Heart left ventricle (tissue), 16 donors: ENCODE data around the gene MRTFA. TPM values are rescaled to one million over a fixed set of nuclear protein-coding genes. Genes with fewer than 3 reads are reported as not detected.
A peak's percentile ranks its signal among the peaks of the same experiment; 100 is the strongest.
"Not testable (repeated sequence)": the region's sequence is repeated elsewhere in the genome, so short reads cannot be mapped to it uniquely, and the experiment has no call there.

Source experiments
- ATAC-seq, 4 donors: fragments of 200-7000 bp; cut with Tn5 transposase; one replicate each; pipeline ENCODE4 v1.9.1; 2020 to 2022; ENCODE audit warnings: moderate library complexity in 4 of 4, mild to moderate bottlenecking in 3 of 4, moderate number of reproducible peaks in 1 of 4
- DNase-seq, 5 donors: peaks; one replicate each; pipeline ENCODE4 v3.0.0-alpha.2; 2020
- H3K27ac ChIP-seq, 12 donors: fragments of 200-600 bp; sonication (generic) in 4 of 12; one replicate each; pipeline versions ENCODE4 v1.5.0 to v1.8.0; 2016 to 2022; ENCODE audit warnings: mild to moderate bottlenecking in 2 of 12
- H3K27me3 ChIP-seq, 9 donors: fragments of 200-600 bp; sonication (generic) in 2 of 9; one replicate each; pipeline versions ENCODE4 v1.5.1 to v1.8.0; 2016 to 2022; ENCODE audit warnings: mild to moderate bottlenecking in 3 of 9
- H3K36me3 ChIP-seq, 9 donors: fragments of 200-600 bp; sonication (generic) in 2 of 9; one replicate each; pipeline versions ENCODE4 v1.5.0 to v1.8.0; 2018 to 2022; ENCODE audit warnings: mild to moderate bottlenecking in 2 of 9
- H3K4me1 ChIP-seq, 12 donors: fragments of 200-600 bp; sonication (generic) in 4 of 12; one replicate each; pipeline versions ENCODE4 v1.5.0 to v1.8.0; 2016 to 2022; ENCODE audit warnings: mild to moderate bottlenecking in 3 of 12
- H3K4me3 ChIP-seq, 12 donors: fragments of 200-600 bp; sonication (generic) in 4 of 12; one replicate each; pipeline versions ENCODE4 v1.5.0 to v1.8.0; 2017 to 2022; ENCODE audit warnings: mild to moderate bottlenecking in 9 of 12, moderate library complexity in 4 of 12
- H3K9me3 ChIP-seq, 12 donors: fragments of 200-600 bp; sonication (generic) in 4 of 12; one replicate each; pipeline versions ENCODE4 v1.5.0 to v1.8.0; 2016 to 2022; ENCODE audit warnings: mild to moderate bottlenecking in 1 of 12
- POLR2A ChIP-seq, 2 donors: fragments of 450-650 bp; IDR thresholded peaks; one replicate each; pipeline ENCODE4 v1.6.1; 2017; ENCODE audit warnings: antibody characterized with exemption in 2 of 2, mild to moderate bottlenecking in 2 of 2, moderate library complexity in 2 of 2
- WGBS, 4 donors: extraction: QIAGEN DNeasy Blood & Tissue Kit in 2 of 4; methylation state at CpG; one replicate each; pipeline versions ENCODE4 v1.1.5 to v1.1.7; 2013 to 2018; 5-methylcytosine and 5-hydroxymethylcytosine counted together
- intact Hi-C, 10 donors: fragments of 100-400 bp; cut with DNase I; formaldehyde crosslinking; loops; one replicate each; pipeline versions ENCODE4 v1.11.1 to v1.14.2; 2022
- polyA plus RNA-seq, 2 donors: library from polyadenylated mRNA; stranded (reverse); fragments of 200-250 nt; gene quantifications; one replicate each; pipeline ENCODE4 v1.2.3, GENCODE V29; 2013
- total RNA-seq, 9 donors: library from RNA; depleted of rRNA in 2 of 9; stranded (reverse); fragments of >200 nt in 2 of 9; fragmentation: NEBNext Ultra II Directional in 3 of 9; extraction: Animal tissue kit (Norgen Biotek cat#: 25700) in 3 of 9; gene quantifications; one replicate each; pipeline versions ENCODE4 v1.1.0 to v1.2.4, GENCODE V29; 2016 to 2023
- TF ChIP-seq, protein P1 (sequence below), 12 donors: fragments of 200-600 bp; sonication (generic) in 4 of 12; IDR thresholded peaks; one replicate each; pipeline versions ENCODE4 v1.5.0 to v1.8.0; 2018 to 2022; ENCODE audit warnings: antibody characterized with exemption in 12 of 12, mild to moderate bottlenecking in 5 of 12
- donor health status: ischemic (EF 13 %, LVEDD 7.1; RV severe dilation, severe dysfunction).
- donor health status: healthy with polysubstance abuse.
- donor health status: DM: no; HTN: yes; CAD: no.
- donor health status: DM: no; HTN: no; CAD: no.
- donor health status: ischemic (EF 25% LVEDD 6.9; RV normal size, moderate dysfunction).
- donor health status: ischemic (EF 25% LVEDD 5.7; RV mildly dilated, moderate dysfunction).
- donor health status: healthy.
- donor health status: DM: yes; HTN: yes; CAD: no.
- donor health status: ischemic (EF 35%, LVEDD 5.7; RV mildly dilated, moderate dysfunction).
- donor health status: nonischemic (EF 11% LVEDD 7.7; RV severe dilation, severe dysfunction).
- donor health status: DM: yes; HTN: yes; CAD: no.
- donor health status: PGD.
- donor health status: ischemic (EF 29% LVEDD 5.4; RV normal size, mild dysfunction).
- donor health status: nonischemic (EF 23%, LVEDD 6.1; RV moderate dilation, normal function).

MRTFA gene
- total and polyA plus RNA-seq, 11 donors, result 14.0 to 52.6 (median 26.9) TPM

DNA sequence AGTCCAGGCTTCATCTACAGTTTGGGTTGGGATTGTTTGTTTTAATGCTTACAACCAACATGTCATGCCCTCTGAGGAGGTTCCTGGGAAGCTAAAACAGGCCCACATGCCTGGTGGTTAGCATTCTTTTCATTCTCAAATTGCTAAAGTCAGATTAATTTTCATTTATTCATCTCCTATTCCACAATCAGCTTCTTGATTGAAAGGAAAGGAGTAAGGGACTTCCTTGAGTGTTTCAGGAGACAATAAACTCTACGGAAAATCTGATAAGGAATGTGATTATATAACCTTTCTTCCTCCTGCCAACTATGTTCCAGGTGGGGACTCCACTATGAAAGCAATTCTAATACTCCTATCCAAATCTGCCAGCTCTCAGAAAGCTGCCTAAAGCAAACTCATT, 30.8 kb downstream of the MRTFA start:
- H3K4me3 ChIP-seq, result no peak overlapping the region
- no peaks in the 10 kb centered on the region for H3K36me3 ChIP-seq
- DNase-seq (no peak), ATAC-seq (no peak)
- no peaks in the 10 kb centered on the region for H3K27me3 ChIP-seq
- no peak for TF ChIP-seq POLR2A (IDR thresholded peaks at IDR 0.05)
- TF ChIP-seq, protein P1, sequence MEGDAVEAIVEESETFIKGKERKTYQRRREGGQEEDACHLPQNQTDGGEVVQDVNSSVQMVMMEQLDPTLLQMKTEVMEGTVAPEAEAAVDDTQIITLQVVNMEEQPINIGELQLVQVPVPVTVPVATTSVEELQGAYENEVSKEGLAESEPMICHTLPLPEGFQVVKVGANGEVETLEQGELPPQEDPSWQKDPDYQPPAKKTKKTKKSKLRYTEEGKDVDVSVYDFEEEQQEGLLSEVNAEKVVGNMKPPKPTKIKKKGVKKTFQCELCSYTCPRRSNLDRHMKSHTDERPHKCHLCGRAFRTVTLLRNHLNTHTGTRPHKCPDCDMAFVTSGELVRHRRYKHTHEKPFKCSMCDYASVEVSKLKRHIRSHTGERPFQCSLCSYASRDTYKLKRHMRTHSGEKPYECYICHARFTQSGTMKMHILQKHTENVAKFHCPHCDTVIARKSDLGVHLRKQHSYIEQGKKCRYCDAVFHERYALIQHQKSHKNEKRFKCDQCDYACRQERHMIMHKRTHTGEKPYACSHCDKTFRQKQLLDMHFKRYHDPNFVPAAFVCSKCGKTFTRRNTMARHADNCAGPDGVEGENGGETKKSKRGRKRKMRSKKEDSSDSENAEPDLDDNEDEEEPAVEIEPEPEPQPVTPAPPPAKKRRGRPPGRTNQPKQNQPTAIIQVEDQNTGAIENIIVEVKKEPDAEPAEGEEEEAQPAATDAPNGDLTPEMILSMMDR (IDR thresholded peaks at IDR 0.05), result no peak
- peak overlapping the region in 1 of 12 donors; percentile 13 for H3K27ac ChIP-seq
- H3K9me3 ChIP-seq, result no peaks in the 10 kb centered on the region
- WGBS, 4 donors, result 18 to 27% (median 23%) methylated on average over 1 of the region's 1 CpG
- intact Hi-C loops, result no loop called here
- peaks cover 9 to 72% (median 51%) of the 10 kb centered on the region in 12 donors for H3K4me1 ChIP-seq

- Histone ChIP-seq H3K4me1 (peaks cover 6 to 65% (median 42%) of the 10 kb centered on the region in 12 donors), H3K27me3 (no peaks in the 10 kb centered on the region), H3K36me3 (no peaks in the 10 kb centered on the region), H3K4me3 (no peak overlapping the region), H3K27ac (peak overlapping the region in 1 of 12 donors; percentile 49), H3K9me3 (no peaks in the 10 kb centered on the region)
- TF ChIP-seq, protein P1 (IDR thresholded peaks at IDR 0.05), result no peak
- TF ChIP-seq POLR2A (IDR thresholded peaks at IDR 0.05), result no peak
- WGBS, 4 donors, result 56 to 59% (median 59%) methylated on average over 4 of the region's 4 CpGs
- DNase-seq, result no peak
- intact Hi-C loops, result no loop called here
- ATAC-seq, result peak in 1 of 4 donors; percentile 36
These were observed 33.4 kb downstream of the MRTFA start for GRCh38 chr22:40603088-40603605.

- DNase-seq (no peak), ATAC-seq (peak in 2 of 4 donors; percentile 15 to 21)
- Histone ChIP-seq H3K4me3 (no peak overlapping the region), H3K9me3 (no peaks in the 10 kb centered on the region), H3K4me1 (peaks cover 9 to 74% (median 46%) of the 10 kb centered on the region in 12 donors), H3K36me3 (no peaks in the 10 kb centered on the region), H3K27ac (peak overlapping the region in 2 of 12 donors; percentile 3 to 49), H3K27me3 (no peaks in the 10 kb centered on the region)
- no peak for TF ChIP-seq POLR2A (IDR thresholded peaks at IDR 0.05)
- TF ChIP-seq, protein P1 (IDR thresholded peaks at IDR 0.05), result no peak
- WGBS, 4 donors, result 60 to 73% (median 62%) methylated on average over 1 of the region's 1 CpG
- intact Hi-C loops, result no loop called here
These were observed 34.3 kb downstream of the MRTFA start for GRCh38 chr22:40602231-40602630.

DNA sequence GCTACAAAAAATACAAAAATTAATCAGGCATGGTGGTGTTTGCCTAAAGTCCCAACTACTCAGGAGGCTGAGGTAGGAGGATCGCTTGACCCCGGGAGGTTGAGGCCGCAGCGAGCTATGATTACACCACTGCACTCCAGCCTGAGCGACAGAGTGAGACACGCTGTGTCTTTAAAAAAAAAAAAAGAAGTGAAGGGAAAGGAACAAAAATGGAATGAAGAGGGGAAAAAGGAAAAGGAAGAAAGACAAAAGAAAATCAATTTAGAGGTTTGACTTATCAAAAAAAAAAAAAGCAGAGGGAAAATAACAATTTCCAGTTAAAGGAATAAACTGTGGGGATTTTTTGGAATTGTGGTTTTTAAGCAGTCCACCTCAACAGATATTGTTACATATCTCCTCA, 36.8 kb downstream of the MRTFA start:
- Histone ChIP-seq H3K27ac (no peak overlapping the region), H3K9me3 (no peaks in the 10 kb centered on the region), H3K27me3 (no peaks in the 10 kb centered on the region), H3K4me1 (peaks cover 0 to 68% (median 40%) of the 10 kb centered on the region in 12 donors), H3K4me3 (no peak overlapping the region), H3K36me3 (no peaks in the 10 kb centered on the region)
- TF ChIP-seq, protein P1 (IDR thresholded peaks at IDR 0.05), result no peak
- TF ChIP-seq POLR2A (IDR thresholded peaks at IDR 0.05), result no peak
- WGBS, 4 donors, result 96 to 98% (median 97%) methylated on average over 6 of the region's 6 CpGs
- DNase-seq (no peak), ATAC-seq (no peak)
- intact Hi-C loops, result loop anchor here in 1 of 10 donors (5.0 kb wide), 2 partner anchors 38 to 92 kb away; partner anchors contain the start of gene MRTFA

- not testable (repeated sequence) for H3K27me3 ChIP-seq, H3K27ac ChIP-seq, DNase-seq, ATAC-seq, H3K9me3 ChIP-seq, H3K36me3 ChIP-seq, H3K4me3 ChIP-seq
- intact Hi-C loops, result loop anchor here in 1 of 10 donors (5.0 kb wide), 2 partner anchors 39 to 91 kb away; partner anchors contain the start of gene MRTFA
- H3K4me1 ChIP-seq, result peaks cover 0 to 76% (median 47%) of the 10 kb centered on the region in 12 donors
- WGBS, 4 donors, result 95 to 98% (median 96%) methylated on average over 10 of the region's 10 CpGs
These were observed 37.8 kb downstream of the MRTFA start for GRCh38 chr22:40598712-40599111.
